ENCODE data around the gene LAMA4. TPM values are rescaled to one million over a fixed set of nuclear protein-coding genes. Genes with fewer than 3 reads are reported as not detected.

The LAMA4 gene
- 100 to 1,000 TPM in 1 of 4 donors, 10 to 100 TPM in 1, 1 to 10 TPM in 2; 8.1 to 116 (median 19.0) TPM for total RNA-seq

- no peak for TF ChIP-seq CTCF (IDR thresholded peaks at IDR 0.05)
- TF ChIP-seq POLR2A (IDR thresholded peaks at IDR 0.05) = peak in 2 of 4 donors; percentile 49 to 62
- intact Hi-C loops (cut with DNase I) = no loop called here
- Histone ChIP-seq H3K27ac (peak within 1 kb of the TSS; percentile 72 to 94 (median 88)), H3K27me3 (peaks cover 0 to 18% (median 0%) of the 10 kb centered on the region in 4 donors), H3K4me1 (peaks cover 0 to 38% (median 6%) of the 10 kb centered on the region in 3 donors), H3K9me3 (no peaks in the 10 kb centered on the region), H3K36me3 (no peaks in the 10 kb centered on the region), H3K4me3 (peak within 1 kb of the TSS; percentile 46 to 87 (median 76))
- DNase-seq = no peak
- 4 to 5% methylated on average over 35 to 46 of the region's 52 CpGs for whole genome bisulfite sequencing, 2 donors
Observed at GRCh38 chr6:112253841-112254816, at the start of gene LAMA4. Gene LAMA4, minus strand, starts transcription at chr6:112254567. Its CDS starts 417 bp downstream, at chr6:112254150.

DNA sequence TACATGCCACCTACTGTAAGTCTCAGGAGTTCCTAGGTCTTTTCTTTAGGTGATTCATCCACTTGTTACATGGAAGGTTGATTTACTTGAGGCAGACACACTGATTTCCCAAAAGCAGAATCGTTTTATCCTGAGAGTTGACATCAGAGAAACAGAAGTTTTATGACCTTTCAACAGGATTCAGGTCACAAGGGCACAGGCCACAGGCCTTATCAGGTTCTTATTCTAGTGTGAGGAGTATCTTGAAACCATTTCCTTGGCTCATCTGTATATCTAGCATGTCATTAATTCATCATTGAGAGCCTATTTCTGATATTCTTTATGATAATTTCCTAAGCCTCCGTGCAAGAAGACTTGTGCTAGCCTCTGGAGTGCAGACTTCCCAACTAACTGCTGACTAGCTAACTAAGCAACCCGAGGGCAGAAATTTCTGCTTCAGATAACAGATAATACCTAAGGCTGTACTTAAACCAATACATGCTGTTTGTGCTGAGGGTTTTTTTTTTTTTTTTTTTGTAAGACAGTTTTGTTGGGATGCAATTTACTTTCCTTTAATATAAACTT, 47.9 kb upstream of the LAMA4 start:
- H3K4me3 ChIP-seq = no peak overlapping the region
- TF ChIP-seq CTCF (IDR thresholded peaks at IDR 0.05) = no peak
- TF ChIP-seq POLR2A (IDR thresholded peaks at IDR 0.05) = no peak
- intact Hi-C loops (cut with DNase I) = no loop called here
- H3K4me1 ChIP-seq = peaks cover 0 to 17% (median 6%) of the 10 kb centered on the region in 3 donors
- no peak overlapping the region for H3K27ac ChIP-seq
- H3K9me3 ChIP-seq = no peaks in the 10 kb centered on the region
- H3K27me3 ChIP-seq = peaks cover 0 to 4% (median 0%) of the 10 kb centered on the region in 4 donors
- no peaks in the 10 kb centered on the region for H3K36me3 ChIP-seq
- WGBS, 2 donors = 71 to 76% methylated on average over 3 of the region's 3 CpGs
- DNase-seq = no peak

GRCh38 chr6:112300896-112301295, 46.5 kb upstream of the LAMA4 start:
- peaks cover 0 to 17% (median 6%) of the 10 kb centered on the region in 3 donors for H3K4me1 ChIP-seq
- intact Hi-C loops (cut with DNase I) = no loop called here
- H3K27ac ChIP-seq = no peak overlapping the region
- no peak overlapping the region for H3K4me3 ChIP-seq
- H3K27me3 ChIP-seq = peaks cover 0 to 2% (median 0%) of the 10 kb centered on the region in 4 donors
- no peak for DNase-seq
- no peaks in the 10 kb centered on the region for H3K36me3 ChIP-seq
- TF ChIP-seq POLR2A (IDR thresholded peaks at IDR 0.05) (no peak), CTCF (IDR thresholded peaks at IDR 0.05) (no peak)
- no peaks in the 10 kb centered on the region for H3K9me3 ChIP-seq

GRCh38 chr6:112298816-112299281, 44.5 kb upstream of the LAMA4 start:
- Histone ChIP-seq H3K36me3 (no peaks in the 10 kb centered on the region), H3K4me3 (no peak overlapping the region), H3K4me1 (peaks cover 0 to 17% (median 6%) of the 10 kb centered on the region in 3 donors), H3K27me3 (no peaks in the 10 kb centered on the region), H3K9me3 (no peaks in the 10 kb centered on the region), H3K27ac (peak overlapping the region in 3 of 4 donors; percentile 47 to 76 (median 48))
- WGBS, 2 donors = 29 to 80% methylated on average over 1 of the region's 1 CpG
- intact Hi-C loops (cut with DNase I) = no loop called here
- TF ChIP-seq CTCF (IDR thresholded peaks at IDR 0.05) = no peak
- TF ChIP-seq POLR2A (IDR thresholded peaks at IDR 0.05) = no peak
- DNase-seq = no peak
